Keratinocyte (primary cell): ENCODE measurements around the gene LRRC8C. TPM values are rescaled to one million over a fixed set of nuclear protein-coding genes. Genes with fewer than 3 reads are reported as not detected.

Experiments
- DNase-seq: peaks from one replicate; pipeline ENCODE4 v3.0.0-alpha.2; 2011; ENCODE audit warnings: low read depth, missing footprints, low spot score
- FAIRE-seq: peaks from 2 replicates; lab custom pipeline; 2011; peaks lifted over from hg19 to GRCh38; lab: Jason Lieb, UNC
- H2AFZ ChIP-seq: 2 replicates; pipeline ENCODE4 v1.6.0; 2012; ENCODE audit warnings: low read length, control low read depth, inconsistent platforms; ENCODE audit not compliant: control insufficient read depth
- H3K27ac ChIP-seq: 2 replicates; pipeline ENCODE4 v1.5.1; 2011; ENCODE audit warnings: low read length; ENCODE audit not compliant: control insufficient read depth, insufficient read depth
- H3K27me3 ChIP-seq: 3 replicates; pipeline ENCODE4 v1.6.0; 2011; ENCODE audit warnings: low read length; ENCODE audit not compliant: control insufficient read depth, insufficient read depth; ENCODE audit errors: extremely low read depth
- H3K36me3 ChIP-seq, 2 experiments: 2 replicates in 1 of 2; 3 replicates in 1 of 2; pipeline ENCODE4 v1.5.1; 2011; ENCODE audit warnings: low read length in 2 of 2, mild to moderate bottlenecking in 1 of 2; ENCODE audit not compliant: control insufficient read depth in 2 of 2, insufficient read depth in 2 of 2; ENCODE audit errors: extremely low read depth in 1 of 2
- H3K4me1 ChIP-seq: 3 replicates; pipeline ENCODE4 v1.5.1; 2011; ENCODE audit warnings: low read length; ENCODE audit not compliant: control insufficient read depth, insufficient read depth; ENCODE audit errors: extremely low read depth
- H3K4me2 ChIP-seq: 3 replicates; pipeline ENCODE4 v1.6.0; 2011; ENCODE audit warnings: low read depth, low read length; ENCODE audit not compliant: control insufficient read depth, insufficient read depth; ENCODE audit errors: extremely low read depth
- H3K4me3 ChIP-seq, 3 experiments: fragments of 200-600 bp in 1 of 3; sonication (generic) in 1 of 3; 2 replicates in 2 of 3; 3 replicates in 1 of 3; pipeline ENCODE4 v1.5.1; 2011 to 2016; ENCODE audit warnings: low read length in 3 of 3, mild to moderate bottlenecking in 3 of 3, control low read depth in 2 of 3, inconsistent platforms in 1 of 3, low read depth in 1 of 3, mixed read lengths in 1 of 3, mixed run types in 1 of 3, moderate library complexity in 1 of 3; ENCODE audit not compliant: control insufficient read depth in 2 of 3, insufficient read depth in 2 of 3; ENCODE audit errors: extremely low read depth in 1 of 3
- H3K79me2 ChIP-seq: 2 replicates; pipeline ENCODE4 v1.6.0; 2012; ENCODE audit warnings: low read length; ENCODE audit not compliant: control insufficient read depth, insufficient read depth
- H3K9ac ChIP-seq: 3 replicates; pipeline ENCODE4 v1.6.0; 2011; ENCODE audit warnings: low read length; ENCODE audit not compliant: control insufficient read depth, insufficient read depth; ENCODE audit errors: extremely low read depth
- H3K9me1 ChIP-seq: 3 replicates; pipeline ENCODE4 v1.6.0; 2011; ENCODE audit warnings: low read length; ENCODE audit not compliant: control insufficient read depth, insufficient read depth; ENCODE audit errors: extremely low read depth
- H3K9me3 ChIP-seq: 2 replicates; pipeline ENCODE4 v1.5.1; 2012; ENCODE audit warnings: low read depth, low read length; ENCODE audit not compliant: control insufficient read depth
- H4K20me1 ChIP-seq: 3 replicates; pipeline ENCODE4 v1.6.0; 2011; ENCODE audit warnings: low read length; ENCODE audit not compliant: control insufficient read depth, insufficient read depth; ENCODE audit errors: extremely low read depth
- CTCF ChIP-seq, 3 experiments: IDR thresholded peaks in 1 of 3; conservative IDR thresholded peaks in 1 of 3; optimal IDR thresholded peaks in 1 of 3; 2 replicates in 2 of 3; 3 replicates in 1 of 3; pipeline versions ENCODE3 to v1.5.1; 2011; ENCODE audit warnings: low read length in 3 of 3, mild to moderate bottlenecking in 3 of 3, moderate library complexity in 2 of 3, control low read depth in 1 of 3, inconsistent platforms in 1 of 3; ENCODE audit not compliant: insufficient read depth in 2 of 3; ENCODE audit errors: extremely low read depth in 1 of 3
- EZH2 ChIP-seq: IDR thresholded peaks from one replicate; pipeline ENCODE4 v1.6.1; 2012; ENCODE audit warnings: inconsistent platforms, mild to moderate bottlenecking, low read length, moderate library complexity
- dilution Hi-C: fragments of 300-500 bp; cut with MboI; formaldehyde crosslinking; loops from one replicate; pipeline ENCODE4 v1.7.0; 2020; ENCODE audit warnings: low sequenced_read_pairs; ENCODE audit not compliant: extremely low pct_ligation_motif_present
- polyA plus RNA-seq, 5 experiments: library from polyadenylated mRNA; depleted of rRNA in 3 of 5; stranded (reverse) in 3 of 5; stranded (forward) in 1 of 5; unstranded in 1 of 5; fragments of >200 nt; gene quantifications; 1 replicate in 1 of 5; 2 replicates in 3 of 5; 3 replicates in 1 of 5; pipeline versions ENCODE4 v1.2.1 to v1.2.3, GENCODE V29; 2011 to 2012; ENCODE audit warnings: missing spikeins in 2 of 5, low read depth in 1 of 5, low replicate concordance in 1 of 5

Gene LRRC8C
- polyA plus RNA-seq, 1 donor (not counting 4 experiments of a cell fraction or from before 2014, with no cell fraction given): 18.4 TPM

- no peaks in the 10 kb centered on the region for H3K27me3 ChIP-seq
- no peaks in the 10 kb centered on the region for H4K20me1 ChIP-seq
- no peak overlapping the region for H3K9ac ChIP-seq
- no peak overlapping the region for H3K27ac ChIP-seq
- no peaks in the 10 kb centered on the region for H3K36me3 ChIP-seq
- no peak for DNase-seq
- dilution Hi-C loops: no loop called here
- H3K4me2 ChIP-seq: no peak overlapping the region
- H3K4me3 ChIP-seq: no peak overlapping the region
- peaks cover 17% of the 10 kb centered on the region for H3K4me1 ChIP-seq
- no peaks in the 10 kb centered on the region for H3K9me1 ChIP-seq
- H3K79me2 ChIP-seq: no peaks in the 10 kb centered on the region
- H3K9me3 ChIP-seq: no peaks in the 10 kb centered on the region
- FAIRE-seq: no peak
- TF ChIP-seq CTCF (optimal IDR thresholded peaks at IDR 0.05 in 1 of 3, IDR thresholded peaks at IDR 0.05 in 1 of 3, conservative IDR thresholded peaks at IDR 0.05 in 1 of 3; ENCODE audit: extremely low read depth in 1 of 3, insufficient read depth in 2 of 3, low read length in 3 of 3) (no peak), EZH2 (no peak)
- H2AFZ ChIP-seq: no peak overlapping the region
Observed at GRCh38 chr1:89620664-89621063, 12.3 kb upstream of the LRRC8C start.

GRCh38 chr1:89622895-89623294 lies 10.0 kb upstream of the LRRC8C start:
- no peak overlapping the region for H3K4me3 ChIP-seq
- H3K27ac ChIP-seq: no peak overlapping the region
- no peaks in the 10 kb centered on the region for H3K36me3 ChIP-seq
- no peak overlapping the region for H3K9ac ChIP-seq
- no peaks in the 10 kb centered on the region for H4K20me1 ChIP-seq
- no peaks in the 10 kb centered on the region for H3K4me1 ChIP-seq
- no peaks in the 10 kb centered on the region for H3K79me2 ChIP-seq
- H3K9me1 ChIP-seq: no peaks in the 10 kb centered on the region
- H3K4me2 ChIP-seq: no peak overlapping the region
- no peaks in the 10 kb centered on the region for H3K27me3 ChIP-seq
- FAIRE-seq (no peak), DNase-seq (no peak)
- dilution Hi-C loops: no loop called here
- no peak overlapping the region for H2AFZ ChIP-seq
- TF ChIP-seq CTCF (optimal IDR thresholded peaks at IDR 0.05 in 1 of 3, IDR thresholded peaks at IDR 0.05 in 1 of 3, conservative IDR thresholded peaks at IDR 0.05 in 1 of 3; ENCODE audit: extremely low read depth in 1 of 3, insufficient read depth in 2 of 3, low read length in 3 of 3): peak in 1 of 3 experiments; percentile 20
- TF ChIP-seq EZH2: no peak
- H3K9me3 ChIP-seq: no peaks in the 10 kb centered on the region
